NCI-H2196 treated with DMSO at 0.1 percent for 48 hours (cell line): ENCODE results near the gene MS4A4E.
"Not testable (repeated sequence)": the region's sequence is repeated elsewhere in the genome, so short reads cannot be mapped to it uniquely, and the experiment has no call there.

ENCODE experiments used
- DNase-seq: peaks from one replicate; lab custom pipeline; 2025; ENCODE audit not compliant: unreplicated experiment; lab: John Stamatoyannopoulos, UW

MS4A4E gene

GRCh38 chr11:60182541-60183330, 60.2 kb downstream of the MS4A4E start, which contains the start of gene MS4A6A:
Gene MS4A6A, minus strand, starts transcription at chr11:60183083. Its CDS starts 1,356 bp downstream, at chr11:60181727.
- no peak for DNase-seq

- no peak for DNase-seq
These were observed 67.1 kb downstream of the MS4A4E start for GRCh38 chr11:60175860-60176275.

GRCh38 chr11:60172011-60172410, 70.9 kb downstream of the MS4A4E start:
- no peak for DNase-seq

- DNase-seq: no peak
These were observed 72.4 kb downstream of the MS4A4E start for GRCh38 chr11:60170566-60170965.

- no peak for DNase-seq
These were observed 73.5 kb downstream of the MS4A4E start for GRCh38 chr11:60169264-60169915.

- DNase-seq: no peak
These were observed 74.6 kb downstream of the MS4A4E start for GRCh38 chr11:60168306-60168705.

- no peak for DNase-seq
These were observed 77.0 kb downstream of the MS4A4E start for GRCh38 chr11:60165951-60166350.

GRCh38 chr11:60165538-60165937, 77.4 kb downstream of the MS4A4E start:
- no peak for DNase-seq

- DNase-seq: no peak
These were observed 78.3 kb downstream of the MS4A4E start for GRCh38 chr11:60164550-60165075.

- DNase-seq: no peak
These were observed 81.2 kb downstream of the MS4A4E start for GRCh38 chr11:60161766-60162165.

GRCh38 chr11:60161107-60161506, 81.8 kb downstream of the MS4A4E start:
- DNase-seq: no peak

- no peak for DNase-seq
These were observed 83.1 kb downstream of the MS4A4E start for GRCh38 chr11:60159868-60160267.

GRCh38 chr11:60159284-60159683, 83.7 kb downstream of the MS4A4E start:
- DNase-seq: no peak

GRCh38 chr11:60158636-60159035, 84.3 kb downstream of the MS4A4E start:
- DNase-seq: no peak

GRCh38 chr11:60155931-60156330, 87.0 kb downstream of the MS4A4E start:
- no peak for DNase-seq

- not testable (repeated sequence) for DNase-seq
These were observed 90.2 kb downstream of the MS4A4E start for GRCh38 chr11:60152727-60153126.

GRCh38 chr11:60150279-60150678, 92.7 kb downstream of the MS4A4E start:
- DNase-seq: no peak
